OCI-LY3 (cell line): ENCODE data around the gene DUSP10.

Experiments
- H2AFZ ChIP-seq: fragments of 200-600, 300-600 bp; shearing (Covaris generic); 2 replicates; pipeline ENCODE4 v1.6.0; 2014; ENCODE audit warnings: antibody characterized with exemption, low read depth, low read length
- H3K27ac ChIP-seq: fragments of 200-600, 300-600 bp; sonication (generic); 2 replicates; pipeline ENCODE4 v1.5.1; 2014; ENCODE audit warnings: mild to moderate bottlenecking, low read length, moderate library complexity, mixed read lengths
- H3K27me3 ChIP-seq: fragments of 200-600, 300-600 bp; sonication (generic); 2 replicates; pipeline ENCODE4 v1.6.1; 2014; ENCODE audit warnings: low read depth, low read length, mixed read lengths
- H3K36me3 ChIP-seq: fragments of 200-600, 300-600 bp; sonication (generic); replicated peaks from 2 replicates; pipeline ENCODE3; 2014; ENCODE audit warnings: low read depth, low read length, mixed read lengths
- H3K4me1 ChIP-seq: fragments of 300-600, 200-600 bp; sonication (generic); 2 replicates; pipeline ENCODE4 v1.6.1; 2014; ENCODE audit warnings: low read length, mixed read lengths
- H3K4me2 ChIP-seq: fragments of 200-600, 300-600 bp; sonication (generic); 2 replicates; pipeline ENCODE4 v1.6.1; 2014; ENCODE audit warnings: low read length, mixed read lengths
- H3K4me3 ChIP-seq: fragments of 300-600, 200-600 bp; sonication (generic); 2 replicates; pipeline ENCODE4 v1.5.1; 2014; ENCODE audit warnings: antibody characterized with exemption, mild to moderate bottlenecking, low read length, moderate library complexity
- H3K79me2 ChIP-seq: fragments of 300-600, 200-600 bp; shearing (Covaris generic); 2 replicates; pipeline ENCODE4 v1.6.1; 2014; ENCODE audit warnings: mild to moderate bottlenecking, low read length, mixed read lengths
- H3K9ac ChIP-seq: fragments of 300-600, 200-600 bp; shearing (Covaris generic); 2 replicates; pipeline ENCODE4 v1.6.0; 2014; ENCODE audit warnings: mild to moderate bottlenecking, low read length, moderate library complexity
- H3K9me3 ChIP-seq: fragments of 200-600, 300-600 bp; shearing (Covaris generic); 2 replicates; pipeline ENCODE4 v1.6.1; 2014; ENCODE audit warnings: low read length, mixed read lengths; ENCODE audit not compliant: insufficient read depth
- H4K20me1 ChIP-seq: fragments of 200-600, 300-600 bp; sonication (generic); 2 replicates; pipeline ENCODE4 v1.6.1; 2016; ENCODE audit warnings: low read length, mixed read lengths; ENCODE audit not compliant: insufficient read depth
- CTCF ChIP-seq: fragments of 200-600, 300-600 bp; sonication (generic); IDR thresholded peaks from 2 replicates; pipeline ENCODE4 v1.5.1; 2014; ENCODE audit warnings: antibody characterized with exemption, low read length, low read depth
- EZH2phosphoT487 ChIP-seq: fragments of 200-600 bp; shearing (Covaris generic); IDR thresholded peaks from 2 replicates; pipeline ENCODE4 v1.6.1; 2018; ENCODE audit warnings: antibody characterized with exemption, mixed run types, low read depth

DUSP10 gene

GRCh38 chr1:221718381-221719277 is 23.3 kb downstream of the DUSP10 start:
- H3K27ac ChIP-seq, result no peak overlapping the region
- TF ChIP-seq EZH2phosphoT487 (no peak), CTCF (no peak)
- H4K20me1 ChIP-seq, result peaks cover 34% of the 10 kb centered on the region; the same call in 1 of the 2 replicates
- H3K4me1 ChIP-seq, result peaks cover 3% of the 10 kb centered on the region
- H3K36me3 ChIP-seq, result peaks cover 55% of the 10 kb centered on the region
- peaks cover 98% of the 10 kb centered on the region for H3K79me2 ChIP-seq
- H3K4me2 ChIP-seq, result no peak overlapping the region
- no peaks in the 10 kb centered on the region for H3K27me3 ChIP-seq
- H3K9me3 ChIP-seq, result peaks cover 13% of the 10 kb centered on the region; the same call in 1 of the 2 replicates
- no peak overlapping the region for H3K4me3 ChIP-seq
- no peak overlapping the region for H2AFZ ChIP-seq
- no peak overlapping the region for H3K9ac ChIP-seq

GRCh38 chr1:221717485-221717853 is 24.4 kb downstream of the DUSP10 start:
- H3K4me1 ChIP-seq, result peaks cover 15% of the 10 kb centered on the region
- H3K36me3 ChIP-seq, result peaks cover 43% of the 10 kb centered on the region
- TF ChIP-seq CTCF, result no peak
- no peak for TF ChIP-seq EZH2phosphoT487
- H3K4me3 ChIP-seq, result no peak overlapping the region
- H3K9me3 ChIP-seq, result 0 out of 2 replicates have a peak, but pooled peaks cover 1% of the 10 kb centered on the region
- H2AFZ ChIP-seq, result no peak overlapping the region
- no peak overlapping the region for H3K27ac ChIP-seq
- no peaks in the 10 kb centered on the region for H3K27me3 ChIP-seq
- H3K79me2 ChIP-seq, result peaks cover 97% of the 10 kb centered on the region
- H3K4me2 ChIP-seq, result no peak overlapping the region
- peaks cover 34% of the 10 kb centered on the region; the same call in 1 of the 2 replicates for H4K20me1 ChIP-seq
- H3K9ac ChIP-seq, result no peak overlapping the region

GRCh38 chr1:221716713-221717484 is 25.0 kb downstream of the DUSP10 start:
- TF ChIP-seq EZH2phosphoT487 (no peak), CTCF (no peak)
- Histone ChIP-seq H3K79me2 (peaks cover 94% of the 10 kb centered on the region), H3K9me3 (no peaks in the 10 kb centered on the region), H3K4me3 (no peak overlapping the region), H4K20me1 (peaks cover 34% of the 10 kb centered on the region; the same call in 1 of the 2 replicates), H3K36me3 (peaks cover 38% of the 10 kb centered on the region), H3K27me3 (no peaks in the 10 kb centered on the region), H3K27ac (no peak overlapping the region), H3K4me2 (no peak overlapping the region), H3K4me1 (peaks cover 20% of the 10 kb centered on the region), H3K9ac (no peak overlapping the region), H2AFZ (no peak overlapping the region)
